Adrenal gland (tissue), 5 donors: Measurements from ENCODE around the gene SHCBP1.

Experiments
- CTCF ChIP-seq, 6 experiments: fragments of 450-650 bp in 4 of 6; fragments of 200-600 bp in 2 of 6; sonication (generic) in 1 of 6; IDR thresholded peaks; 1 replicate in 5 of 6; 2 replicates in 1 of 6; pipeline versions ENCODE4 v1.5.1 to v1.8.0; 2016 to 2021; ENCODE audit warnings: antibody characterized with exemption in 6 of 6, mild to moderate bottlenecking in 2 of 6, moderate library complexity in 1 of 6
- POLR2A ChIP-seq, 2 donors: fragments of 450-650 bp; IDR thresholded peaks; one replicate each; pipeline ENCODE4 v1.6.1; 2017; ENCODE audit warnings: antibody characterized with exemption in 2 of 2, mild to moderate bottlenecking in 2 of 2, moderate library complexity in 1 of 2
- donor health status: DM: no; HTN: no; CAD: no.

- TF ChIP-seq POLR2A (IDR thresholded peaks at IDR 0.05) (no peak), CTCF (IDR thresholded peaks at IDR 0.05) (no peak)
These were observed 18.1 kb upstream of the SHCBP1 start for GRCh38 chr16:46638947-46639925.
